ENCODE measurements around the gene ARL17B.
"Not testable (repeated sequence)": the region's sequence is repeated elsewhere in the genome, so short reads cannot be mapped to it uniquely, and the experiment has no call there.

The ARL17B gene

GRCh38 chr17:46361755-46362154 lies at the start of gene ARL17B:
Gene ARL17B, minus strand, starts transcription at chr17:46361766. Its CDS starts 3,369 bp downstream, at chr17:46358397.
- not testable (repeated sequence) for H3K27ac ChIP-seq; DNase-seq (ENCODE audit: low read depth, low spot score)

DNA sequence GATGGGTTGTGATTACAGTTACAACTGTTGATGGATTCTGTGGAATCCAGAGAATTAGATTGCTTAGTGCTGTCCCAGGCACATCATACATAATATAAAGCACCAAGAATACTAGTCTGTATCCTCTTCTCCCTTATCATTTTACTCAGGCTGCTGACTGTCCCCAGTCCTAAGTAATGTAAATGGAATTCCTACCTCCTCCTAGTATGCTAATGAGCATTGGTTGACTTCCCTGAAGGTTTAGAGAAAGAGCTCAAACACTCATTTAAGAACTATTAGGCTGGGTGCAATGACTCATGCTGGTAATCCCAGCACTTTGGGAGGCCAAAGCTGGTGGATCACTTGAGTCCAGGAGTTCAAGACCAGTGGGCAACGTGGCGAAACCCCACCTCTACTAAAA lies 48.3 kb upstream of the ARL17B start:
- not testable (repeated sequence) for H3K27ac ChIP-seq; DNase-seq (ENCODE audit: low read depth, low spot score)

- not testable (repeated sequence) for DNase-seq (ENCODE audit: low read depth, low spot score); H3K27ac ChIP-seq
Observed at GRCh38 chr17:46407155-46407554, 45.6 kb upstream of the ARL17B start.

- not testable (repeated sequence) for H3K27ac ChIP-seq; DNase-seq (ENCODE audit: low read depth, low spot score)
Observed at GRCh38 chr17:46401033-46401787, 39.6 kb upstream of the ARL17B start.

DNA sequence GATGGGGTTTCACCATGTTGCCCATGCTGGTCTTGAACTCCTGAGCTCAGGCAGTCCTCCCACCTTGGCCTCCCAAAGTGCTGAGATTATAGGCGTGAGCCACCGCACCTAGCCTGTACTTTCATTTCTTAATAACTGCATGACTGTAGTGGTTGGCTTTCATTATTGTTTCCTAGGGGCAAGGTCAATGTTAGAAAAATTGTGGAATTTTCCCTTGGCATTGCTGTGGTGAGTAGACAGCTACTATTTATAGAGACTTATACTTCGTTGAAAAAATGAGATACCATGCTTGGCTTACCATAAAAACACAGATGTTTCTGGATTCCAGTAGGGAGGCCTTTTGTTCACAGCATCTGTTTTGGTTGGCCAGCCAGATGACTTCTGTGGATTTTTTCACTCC lies 39.0 kb upstream of the ARL17B start:
- H3K27ac ChIP-seq; DNase-seq (ENCODE audit: low read depth, low spot score): not testable (repeated sequence)

- H3K27ac ChIP-seq; DNase-seq (ENCODE audit: low read depth, low spot score): not testable (repeated sequence)
Observed at GRCh38 chr17:46399993-46400392, 38.4 kb upstream of the ARL17B start.

- H3K27ac ChIP-seq; DNase-seq (ENCODE audit: low read depth, low spot score): not testable (repeated sequence)
Observed at GRCh38 chr17:46396292-46396691, 34.7 kb upstream of the ARL17B start.

DNA sequence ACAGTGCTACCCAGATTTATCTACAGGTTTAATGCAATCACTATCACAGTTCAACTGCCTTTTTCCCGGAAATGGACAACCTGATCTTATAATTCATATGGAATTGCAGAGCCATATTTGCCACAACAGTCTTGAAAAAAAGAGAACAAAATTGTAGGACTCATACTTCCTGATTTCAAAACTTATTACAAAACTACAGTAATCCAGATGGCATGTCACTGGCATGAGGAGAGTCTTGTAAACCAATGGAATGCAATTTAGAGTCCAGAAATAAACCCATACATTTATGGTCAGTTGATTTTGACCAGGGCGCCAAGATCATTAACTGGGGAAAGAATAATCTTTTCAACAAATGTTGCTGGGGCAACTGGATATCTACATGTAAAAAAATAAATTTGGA lies 32.1 kb upstream of the ARL17B start:
- not testable (repeated sequence) for H3K27ac ChIP-seq; DNase-seq (ENCODE audit: low read depth, low spot score)

- not testable (repeated sequence) for H3K27ac ChIP-seq; DNase-seq (ENCODE audit: low read depth, low spot score)
Observed at GRCh38 chr17:46385491-46385890, 23.9 kb upstream of the ARL17B start.

DNA sequence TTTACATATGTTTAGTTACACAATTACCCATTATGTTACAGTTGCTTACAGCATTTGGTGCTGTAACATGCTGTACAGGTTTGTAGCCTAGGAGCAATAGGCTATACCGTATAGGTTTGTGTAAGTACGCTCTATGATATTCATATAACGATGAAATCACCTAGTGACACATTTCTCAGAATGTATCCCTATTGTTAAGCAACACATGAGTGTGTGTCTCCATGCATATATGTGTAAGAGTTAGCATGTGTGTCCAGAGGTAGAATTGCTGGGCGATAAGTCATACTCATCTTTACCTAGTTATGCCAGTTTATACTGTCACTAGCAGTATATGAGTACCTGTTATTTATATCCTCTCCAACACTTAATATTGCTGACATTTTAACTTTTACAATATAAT lies 21.6 kb upstream of the ARL17B start:
- H3K27ac ChIP-seq; DNase-seq (ENCODE audit: low read depth, low spot score): not testable (repeated sequence)

- not testable (repeated sequence) for DNase-seq (ENCODE audit: low read depth, low spot score); H3K27ac ChIP-seq
Observed at GRCh38 chr17:46373418-46373817, 11.9 kb upstream of the ARL17B start.

DNA sequence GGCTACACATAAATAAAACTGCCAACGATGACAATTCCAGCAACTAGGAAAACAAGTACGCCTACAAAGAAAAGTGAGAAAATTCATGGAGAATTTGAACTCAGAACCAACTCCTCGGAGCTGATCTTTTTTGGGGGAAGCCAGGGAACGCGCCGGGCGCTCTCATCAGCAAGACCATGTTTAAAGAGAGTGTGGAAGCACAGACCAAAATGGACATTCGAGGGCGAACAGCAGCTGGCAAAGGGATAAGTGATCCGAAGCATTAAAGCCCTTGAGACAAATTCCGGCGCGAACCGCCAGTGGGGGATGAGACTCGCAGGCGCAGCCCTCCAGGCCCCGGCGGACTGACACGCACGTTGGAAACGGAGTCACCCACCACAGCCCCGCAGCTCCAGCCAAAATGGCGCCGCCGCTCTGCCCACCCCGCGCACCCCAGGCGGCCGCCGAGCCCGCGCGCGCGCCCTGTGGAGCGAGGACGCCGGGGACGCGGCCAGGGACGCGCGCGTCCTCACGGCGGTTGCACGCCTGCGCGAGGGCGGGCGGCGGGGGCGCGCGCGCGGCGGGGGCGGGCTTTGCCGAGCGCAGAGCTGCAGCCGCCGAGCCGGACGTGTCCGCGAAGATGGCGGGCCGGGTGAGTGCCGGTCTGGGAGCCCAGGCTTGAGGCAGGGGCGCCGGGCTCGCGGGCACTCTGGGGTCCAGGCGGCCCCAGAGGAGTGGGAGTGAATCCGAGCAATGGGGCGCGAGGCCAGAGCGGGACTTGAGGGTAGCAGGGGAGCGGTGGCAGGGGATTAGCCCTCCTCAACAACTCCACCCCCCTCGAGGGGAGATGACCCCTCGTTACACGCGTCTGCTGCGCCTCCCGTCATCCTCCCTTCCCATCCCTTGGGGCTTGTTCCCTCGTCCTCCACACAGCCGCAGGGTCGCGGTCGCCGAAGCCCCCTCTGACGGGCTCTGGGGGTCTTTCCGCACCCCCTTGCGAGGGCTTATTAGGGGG lies 11.0 kb upstream of the ARL17B start:
- not testable (repeated sequence) for H3K27ac ChIP-seq; DNase-seq (ENCODE audit: low read depth, low spot score)

DNA sequence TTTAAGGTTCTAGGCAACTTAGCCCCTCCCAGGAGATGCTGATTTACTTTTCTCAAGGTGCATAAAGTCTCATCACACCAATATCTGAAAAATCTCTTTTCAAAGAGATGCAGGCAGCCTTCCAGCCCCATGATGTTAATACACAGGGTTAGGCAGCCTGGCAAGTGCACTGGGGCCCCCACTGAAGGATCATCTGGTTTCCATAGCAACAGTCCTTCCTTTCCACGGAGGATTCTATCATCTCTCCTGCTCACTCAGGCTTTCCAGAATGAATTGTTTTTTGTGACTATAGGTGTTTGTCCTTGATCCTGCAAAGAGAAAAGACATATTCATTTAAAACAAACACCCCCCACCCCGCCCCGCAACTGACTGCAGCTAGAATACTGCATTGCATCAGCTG lies 6.0 kb upstream of the ARL17B start:
- not testable (repeated sequence) for H3K27ac ChIP-seq; DNase-seq (ENCODE audit: low read depth, low spot score)

GRCh38 chr17:46361145-46361735 lies 326 bp downstream of the ARL17B start:
- not testable (repeated sequence) for H3K27ac ChIP-seq; DNase-seq (ENCODE audit: low read depth, low spot score)

- not testable (repeated sequence) for DNase-seq (ENCODE audit: low read depth, low spot score); H3K27ac ChIP-seq
Observed at GRCh38 chr17:46353856-46354255, 7.7 kb downstream of the ARL17B start.

DNA sequence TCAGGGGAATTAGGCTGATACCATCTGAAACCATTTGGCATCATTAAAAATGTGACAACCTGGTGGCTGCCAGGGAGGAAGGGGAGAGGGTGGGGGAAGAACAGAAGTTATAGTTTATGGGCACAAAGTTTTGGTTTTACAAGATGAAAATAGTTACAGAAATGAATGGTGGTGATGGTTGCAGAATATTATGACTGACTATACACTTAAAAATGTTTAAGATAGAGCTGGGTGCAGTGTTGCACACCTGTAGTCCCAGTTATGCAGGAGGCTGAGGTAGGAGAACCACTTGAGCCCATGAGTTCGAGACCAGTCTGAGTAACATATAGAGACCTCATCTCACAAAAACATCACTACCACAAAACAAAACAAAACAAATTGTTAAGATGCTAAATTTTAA lies 12.5 kb downstream of the ARL17B start:
- DNase-seq (ENCODE audit: low read depth, low spot score); H3K27ac ChIP-seq: not testable (repeated sequence)

- DNase-seq (ENCODE audit: low read depth, low spot score); H3K27ac ChIP-seq: not testable (repeated sequence)
Observed at GRCh38 chr17:46348345-46348744, 13.2 kb downstream of the ARL17B start.

DNA sequence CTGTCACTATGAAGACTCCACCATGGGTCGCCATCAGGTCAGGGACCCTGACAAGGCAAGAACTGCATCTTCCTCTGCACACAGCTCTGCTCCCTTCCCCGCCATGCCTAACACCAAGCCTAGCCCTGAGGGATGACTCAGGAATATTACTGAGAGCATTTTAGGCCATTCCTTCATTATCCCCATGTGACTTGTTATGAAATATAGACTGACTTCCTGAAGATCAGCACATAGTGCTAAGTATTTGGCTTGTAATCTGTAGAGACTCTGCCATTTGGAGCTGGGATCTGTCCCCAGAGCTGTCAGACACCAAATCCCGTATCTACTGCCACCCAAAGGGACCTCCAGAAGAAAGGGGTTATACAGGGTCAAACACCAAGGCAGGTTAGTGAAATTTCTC lies 19.4 kb downstream of the ARL17B start:
- DNase-seq (ENCODE audit: low read depth, low spot score); H3K27ac ChIP-seq: not testable (repeated sequence)

DNA sequence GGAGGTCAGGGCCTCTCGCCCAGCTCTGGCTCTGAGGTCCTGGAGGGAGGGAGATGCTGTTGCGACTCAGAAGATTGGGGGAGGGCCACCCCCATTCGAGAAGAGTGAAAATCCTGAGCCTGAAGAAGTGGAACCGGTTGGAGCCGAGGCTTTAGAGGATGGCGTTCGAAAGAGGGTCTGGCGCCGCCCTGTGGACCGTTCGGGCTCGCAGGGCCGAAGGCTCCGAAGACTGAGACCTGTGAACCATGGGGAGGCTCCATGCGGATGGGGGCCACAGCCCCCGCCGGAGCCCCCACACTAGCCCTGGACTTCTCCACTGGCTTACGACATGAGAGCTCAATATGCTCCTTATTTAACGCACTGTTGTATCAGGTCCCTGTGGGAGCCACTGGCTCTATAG lies 20.3 kb downstream of the ARL17B start:
- DNase-seq (ENCODE audit: low read depth, low spot score) = not testable (repeated sequence)

DNA sequence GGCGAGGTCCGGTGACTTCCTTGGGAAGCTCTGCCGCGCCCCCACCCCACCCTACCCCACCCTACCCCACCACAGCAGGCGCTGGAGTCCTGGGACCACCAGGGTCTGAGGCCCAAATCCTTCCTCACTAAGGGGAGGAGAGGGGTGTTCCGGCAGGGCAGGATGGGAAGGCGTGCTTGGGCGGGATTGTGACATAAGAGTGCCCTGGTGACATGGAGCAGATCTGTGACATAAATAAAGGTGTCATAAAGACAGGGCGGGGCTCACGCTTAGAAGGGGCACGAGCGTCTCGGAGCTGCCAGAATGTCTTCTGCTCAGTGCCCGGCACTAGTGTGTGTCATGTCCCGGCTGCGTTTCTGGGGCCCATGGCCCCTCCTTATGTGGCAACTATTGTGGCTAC lies 66.7 kb downstream of the ARL17B start, which contains the start of gene LRRC37A:
Gene LRRC37A, plus strand, starts transcription at position 301 of the 400 bp plus-strand sequence. Its CDS starts 3 bp downstream, at position 304.
- not testable (repeated sequence) for DNase-seq (ENCODE audit: low read depth, low spot score); H3K27ac ChIP-seq

More for the DNA sequence above, 20.3 kb downstream of the ARL17B start:
- H3K27ac ChIP-seq = not testable (repeated sequence)
